T follicular helper cell (primary cell): Measurements from ENCODE around the gene CRACDL.
"Not testable (repeated sequence)": the region's sequence is repeated elsewhere in the genome, so short reads cannot be mapped to it uniquely, and the experiment has no call there.

ENCODE experiments used
- DNase-seq: peaks from one replicate; pipeline ENCODE4 v3.0.0-alpha.2; 2020; ENCODE audit warnings: low read depth

The CRACDL gene

DNA sequence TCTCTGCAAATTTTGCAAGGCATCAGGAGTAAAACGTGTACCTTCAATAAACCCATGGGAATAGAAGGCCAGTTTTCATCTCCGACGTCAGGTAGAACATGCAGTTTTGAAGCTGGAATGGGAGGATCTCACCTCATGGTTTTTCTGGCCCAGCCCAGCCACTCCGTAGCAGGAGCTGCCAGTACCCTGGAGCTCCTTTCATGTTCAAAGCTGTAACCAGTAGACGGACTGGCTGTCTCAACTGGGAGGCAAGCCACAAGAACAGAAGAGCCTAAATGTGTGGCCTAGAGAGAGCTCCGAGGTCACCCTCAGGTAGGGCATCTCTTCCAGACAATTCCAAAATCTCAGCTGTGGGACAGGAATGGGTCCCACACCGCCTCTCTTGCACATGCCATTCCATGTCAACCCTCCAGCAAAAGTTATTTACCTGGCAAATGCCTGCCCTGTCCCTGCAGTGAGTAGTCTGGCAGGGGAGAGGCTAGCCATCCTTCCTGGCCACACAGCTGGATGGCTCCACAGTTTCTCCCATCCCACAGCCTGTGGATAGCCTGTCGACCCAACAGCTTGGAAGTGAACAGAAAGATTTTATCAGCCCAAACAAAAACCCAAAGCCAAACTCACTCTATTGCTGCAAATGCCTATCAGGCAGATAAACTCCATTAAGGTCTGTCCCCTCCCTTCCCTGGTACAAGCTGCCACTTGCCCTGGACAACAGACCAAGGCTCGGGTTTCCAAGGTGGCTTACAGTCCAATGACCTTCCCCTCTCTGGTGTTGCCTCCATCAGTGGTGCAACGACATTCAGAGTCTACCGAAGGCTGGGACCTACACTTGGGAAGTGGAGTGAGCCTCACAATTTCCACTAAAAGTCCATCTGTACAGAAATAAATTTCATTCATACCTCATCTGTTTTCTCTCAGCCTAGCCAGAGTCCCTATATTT is 27.8 kb downstream of the CRACDL start:
- DNase-seq = no peak

DNA sequence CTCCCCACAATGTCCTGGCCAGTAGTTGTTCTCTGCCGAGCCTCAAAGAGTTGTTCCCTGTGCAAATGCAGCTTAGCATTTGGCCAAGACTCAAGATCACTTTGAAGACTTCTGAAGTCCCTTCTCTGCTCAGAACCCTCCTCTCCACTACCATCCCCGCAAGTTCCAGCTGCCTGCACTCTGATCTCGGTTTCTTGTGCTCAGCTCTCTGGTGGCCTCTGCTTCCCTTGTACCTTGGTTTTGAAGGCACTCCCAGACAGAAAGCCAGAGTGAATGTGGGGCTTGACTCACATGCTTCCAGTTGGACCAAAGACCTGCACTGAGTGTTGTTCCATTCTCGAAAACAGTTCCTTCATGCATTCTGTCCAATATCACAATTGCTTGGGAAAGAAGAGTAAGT is 28.6 kb downstream of the CRACDL start:
- DNase-seq = no peak

GRCh38 chr2:98903767-98904485 is 32.1 kb downstream of the CRACDL start:
- no peak for DNase-seq

- DNase-seq = no peak
Observed at GRCh38 chr2:98903064-98903355, 33.0 kb downstream of the CRACDL start.

GRCh38 chr2:98902209-98903063 is 33.6 kb downstream of the CRACDL start:
- DNase-seq = no peak

DNA sequence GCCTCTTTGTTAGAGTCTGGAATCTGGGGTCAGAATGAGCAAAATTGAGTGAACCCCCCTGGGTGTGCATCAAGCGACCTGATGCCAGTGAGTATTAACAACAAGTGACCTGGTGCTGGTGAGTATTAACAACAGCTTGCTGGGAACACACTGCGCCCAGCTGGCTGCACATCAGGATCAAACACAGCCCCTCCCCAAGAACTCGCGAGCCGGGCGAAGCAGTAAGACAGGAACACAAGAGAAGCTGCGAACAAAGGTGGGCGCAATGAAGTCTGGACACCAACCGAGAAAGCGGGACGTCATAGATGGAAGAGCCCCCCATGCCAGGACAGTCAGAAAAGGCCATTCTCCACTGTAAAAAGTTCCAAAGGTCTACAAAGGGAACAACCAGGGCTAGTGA is 34.3 kb downstream of the CRACDL start:
- no peak for DNase-seq

DNA sequence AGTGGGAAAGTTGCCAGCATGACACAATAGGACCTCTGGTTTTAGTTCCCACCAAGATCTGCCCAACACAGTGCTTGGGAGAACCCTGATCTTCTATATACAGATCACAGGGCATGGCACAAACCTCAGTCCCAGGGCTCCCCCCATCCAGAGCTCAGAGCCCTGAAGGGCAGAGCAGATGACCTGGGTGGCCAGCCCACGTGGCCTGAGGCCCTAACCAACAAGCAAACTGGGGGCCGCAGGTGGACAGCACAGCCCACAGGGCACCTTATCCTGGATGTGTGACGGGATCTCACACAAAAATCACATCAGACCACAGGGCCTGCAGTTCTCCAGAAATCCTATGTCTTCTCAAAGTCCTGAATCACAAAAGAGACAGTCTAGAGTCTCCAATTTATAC is 34.7 kb downstream of the CRACDL start:
- DNase-seq = no peak

DNA sequence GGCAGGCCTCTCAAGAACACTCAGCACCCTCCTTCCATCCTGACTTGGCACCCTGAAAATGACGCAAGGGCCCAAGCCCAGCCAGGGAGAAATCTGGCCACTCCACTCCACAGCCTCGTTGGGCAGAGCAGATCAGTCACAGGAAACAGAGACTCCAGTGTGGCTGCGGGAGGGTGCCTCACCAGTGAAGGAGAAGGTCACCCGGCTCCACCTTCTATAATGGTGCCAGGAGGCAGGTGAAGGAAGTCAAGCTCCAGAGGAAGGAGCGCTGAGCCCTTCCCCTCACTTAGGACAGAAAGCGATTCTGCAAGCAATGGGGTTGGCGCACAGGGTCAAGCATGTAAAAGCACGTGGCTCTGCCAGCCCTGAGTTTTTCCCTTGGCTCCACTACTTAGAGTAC is 35.3 kb downstream of the CRACDL start:
- no peak for DNase-seq

- DNase-seq = not testable (repeated sequence)
Observed at GRCh38 chr2:98899703-98900078, 36.3 kb downstream of the CRACDL start.

- no peak for DNase-seq
Observed at GRCh38 chr2:98899041-98899702, 36.9 kb downstream of the CRACDL start.

GRCh38 chr2:98898423-98898841 is 37.6 kb downstream of the CRACDL start:
- no peak for DNase-seq

DNA sequence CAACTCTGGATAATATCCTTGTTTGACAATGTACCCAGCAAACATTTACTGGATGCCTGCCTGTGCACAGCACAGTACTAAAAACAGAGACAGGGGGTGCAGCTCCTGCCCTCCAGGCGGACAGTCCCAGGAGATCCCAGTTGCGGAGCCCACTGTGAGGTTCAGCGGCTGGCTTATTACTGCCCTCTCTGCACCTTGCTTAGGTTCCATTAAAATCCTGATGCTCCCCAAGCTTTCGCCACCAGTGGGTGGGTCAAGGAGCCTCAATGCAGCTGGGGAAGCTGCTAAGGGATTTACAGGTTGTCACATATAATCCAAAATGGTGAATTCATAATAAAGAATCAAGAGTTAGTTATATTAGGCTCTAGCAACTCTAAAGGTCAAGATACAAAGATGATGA is 38.3 kb downstream of the CRACDL start:
- DNase-seq = no peak

GRCh38 chr2:98896944-98897343 is 39.1 kb downstream of the CRACDL start:
- no peak for DNase-seq

DNA sequence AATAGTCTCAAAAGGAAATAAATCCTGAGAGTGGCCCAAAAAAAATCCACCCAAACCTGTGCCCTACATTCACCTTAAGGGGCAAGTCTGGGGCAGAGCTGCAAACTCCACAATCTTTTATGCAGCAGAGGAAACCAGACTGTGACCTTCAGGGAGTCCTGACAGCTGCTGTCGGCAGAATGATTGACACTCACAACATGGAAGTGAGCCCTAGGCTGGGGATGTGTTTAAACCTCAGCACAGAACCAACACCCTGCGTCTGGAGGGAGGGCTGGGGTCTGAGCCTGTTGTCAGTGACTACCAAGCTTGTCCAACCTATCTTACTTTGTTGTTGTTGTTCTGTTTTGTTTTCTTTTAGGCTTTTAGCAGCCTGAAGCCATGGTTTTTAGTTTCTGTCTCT is 39.6 kb downstream of the CRACDL start:
- DNase-seq = no peak

DNA sequence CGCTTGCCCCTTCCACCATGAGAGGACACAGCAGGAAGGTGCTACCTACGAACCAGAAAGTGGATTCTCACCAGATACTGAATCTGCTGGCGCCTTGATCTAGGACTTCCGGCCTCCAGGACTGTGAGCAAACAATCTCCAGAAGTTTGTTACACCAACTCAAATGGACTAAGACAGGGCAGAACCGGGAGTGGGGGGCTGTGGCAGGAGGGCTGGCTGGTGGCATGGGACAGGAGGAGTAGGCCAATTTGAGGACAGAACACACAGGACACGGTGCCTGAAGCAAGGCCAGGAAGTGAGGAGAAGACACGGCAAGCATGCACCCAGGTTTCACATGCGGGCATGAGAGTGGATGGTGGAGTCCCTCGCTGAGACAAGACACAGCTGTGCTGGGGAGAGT is 40.1 kb downstream of the CRACDL start:
- DNase-seq = no peak

GRCh38 chr2:98895221-98895620 is 40.8 kb downstream of the CRACDL start:
- no peak for DNase-seq

GRCh38 chr2:98894331-98895000 is 41.6 kb downstream of the CRACDL start:
- DNase-seq = no peak

GRCh38 chr2:98893911-98894321 is 42.1 kb downstream of the CRACDL start:
- no peak for DNase-seq

GRCh38 chr2:98892871-98893270 is 43.2 kb downstream of the CRACDL start:
- no peak for DNase-seq

GRCh38 chr2:98891591-98891990 is 44.4 kb downstream of the CRACDL start:
- DNase-seq = no peak

DNA sequence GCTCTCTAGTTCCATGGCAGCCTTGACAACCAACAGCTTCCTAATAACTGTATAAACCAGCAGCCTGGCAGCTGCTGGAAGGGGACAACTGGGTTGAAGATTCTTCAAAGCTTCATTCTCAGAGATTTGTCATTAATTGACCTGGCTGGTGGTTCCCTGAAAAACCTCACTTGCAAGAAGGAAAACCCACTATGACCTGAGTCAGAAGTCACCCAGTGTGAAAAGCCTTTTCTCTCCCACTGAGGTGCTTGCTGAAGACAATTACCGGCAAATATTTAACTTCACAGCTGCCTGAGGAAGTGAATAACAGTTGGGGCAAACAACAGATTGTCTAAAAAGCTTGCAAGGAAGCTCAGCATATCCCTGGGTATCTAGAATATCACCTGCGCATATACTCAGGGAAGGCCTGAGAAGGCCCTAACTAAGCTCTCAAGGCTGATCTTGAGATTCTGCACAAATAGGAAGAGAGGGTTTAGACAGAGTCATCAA is 49.9 kb downstream of the CRACDL start:
- no peak for DNase-seq
